Measurements from ENCODE around the gene DHRSX. TPM values are rescaled to one million over a fixed set of nuclear protein-coding genes. Genes with fewer than 3 reads are reported as not detected.

The DHRSX gene
- polyA plus RNA-seq, 3 donors, result 12.9 to 33.2 (median 28.3) TPM

GRCh38 chrX:2418000-2418399 is 82.8 kb downstream of the DHRSX start:
- H3K27me3 ChIP-seq (ENCODE audit: control insufficient read depth in 2 of 2, insufficient read depth in 2 of 2, low read length in 2 of 2), result no peaks in the 10 kb centered on the region
- H3K36me3 ChIP-seq (replicated peaks in 1 of 2; ENCODE audit: control insufficient read depth in 1 of 2, insufficient read depth in 2 of 2, low read length in 2 of 2), result peaks cover 0 to 19% of the 10 kb centered on the region in 2 donors
- 93% methylated on average over 2 of the region's 2 CpGs for WGBS (ENCODE audit: insufficient coverage)
- peaks cover 0 to 3% (median 0%) of the 10 kb centered on the region in 7 donors for H3K9me3 Mint-ChIP-seq
- TF ChIP-seq, protein P1, sequence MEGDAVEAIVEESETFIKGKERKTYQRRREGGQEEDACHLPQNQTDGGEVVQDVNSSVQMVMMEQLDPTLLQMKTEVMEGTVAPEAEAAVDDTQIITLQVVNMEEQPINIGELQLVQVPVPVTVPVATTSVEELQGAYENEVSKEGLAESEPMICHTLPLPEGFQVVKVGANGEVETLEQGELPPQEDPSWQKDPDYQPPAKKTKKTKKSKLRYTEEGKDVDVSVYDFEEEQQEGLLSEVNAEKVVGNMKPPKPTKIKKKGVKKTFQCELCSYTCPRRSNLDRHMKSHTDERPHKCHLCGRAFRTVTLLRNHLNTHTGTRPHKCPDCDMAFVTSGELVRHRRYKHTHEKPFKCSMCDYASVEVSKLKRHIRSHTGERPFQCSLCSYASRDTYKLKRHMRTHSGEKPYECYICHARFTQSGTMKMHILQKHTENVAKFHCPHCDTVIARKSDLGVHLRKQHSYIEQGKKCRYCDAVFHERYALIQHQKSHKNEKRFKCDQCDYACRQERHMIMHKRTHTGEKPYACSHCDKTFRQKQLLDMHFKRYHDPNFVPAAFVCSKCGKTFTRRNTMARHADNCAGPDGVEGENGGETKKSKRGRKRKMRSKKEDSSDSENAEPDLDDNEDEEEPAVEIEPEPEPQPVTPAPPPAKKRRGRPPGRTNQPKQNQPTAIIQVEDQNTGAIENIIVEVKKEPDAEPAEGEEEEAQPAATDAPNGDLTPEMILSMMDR (IDR thresholded peaks at IDR 0.05), result no peak
- no peak overlapping the region for H3K4me3 ChIP-seq (replicated peaks in 1 of 3; ENCODE audit: low read depth in 2 of 3, low read length in 3 of 3)
- intact Hi-C loops (cut with micrococcal nuclease), result no loop called here
- H3K4me1 ChIP-seq (ENCODE audit: control insufficient read depth in 1 of 2, insufficient read depth in 2 of 2, low read length in 2 of 2), result no peaks in the 10 kb centered on the region
- H3K4me1 Mint-ChIP-seq, result no peaks in the 10 kb centered on the region
- H3K9ac ChIP-seq (ENCODE audit: insufficient read depth, low read length, poor library complexity, severe bottlenecking), result no peak overlapping the region
- H3K4me2 ChIP-seq (replicated peaks; ENCODE audit: extremely low read depth, low read length, poor library complexity, severe bottlenecking), result no peak overlapping the region
- H3K27ac Mint-ChIP-seq, result no peak overlapping the region
- peaks cover 18 to 20% of the 10 kb centered on the region in 2 donors for H3K36me3 Mint-ChIP-seq
- H4K20me1 ChIP-seq (ENCODE audit: insufficient read depth, low read length), result no peaks in the 10 kb centered on the region
- H2AFZ ChIP-seq (ENCODE audit: insufficient read depth, low read depth, low read length, poor library complexity, severe bottlenecking), result no peak overlapping the region
- DNase-seq, result no peak
- peaks cover 0 to 3% of the 10 kb centered on the region in 2 donors for H3K9me3 ChIP-seq (replicated peaks in 1 of 2; ENCODE audit: control insufficient read depth in 1 of 2, insufficient read depth in 1 of 2, low read length in 2 of 2)
- no peak overlapping the region for H3K27ac ChIP-seq (ENCODE audit: low read depth in 1 of 2, low read length in 2 of 2)
- H3K79me2 ChIP-seq (ENCODE audit: insufficient read depth, low read length), result no peaks in the 10 kb centered on the region
- no peaks in the 10 kb centered on the region for H3K27me3 Mint-ChIP-seq (ENCODE audit: low read depth in 3 of 3)
- H3K4me3 Mint-ChIP-seq, result no peak overlapping the region

GRCh38 chrX:2416851-2417604 is 83.7 kb downstream of the DHRSX start:
- Histone ChIP-seq H3K27ac (ENCODE audit: low read depth in 1 of 2, low read length in 2 of 2) (no peak overlapping the region), H3K9ac (ENCODE audit: insufficient read depth, low read length, poor library complexity, severe bottlenecking) (no peak overlapping the region), H3K4me3 (replicated peaks in 1 of 3; ENCODE audit: low read depth in 2 of 3, low read length in 3 of 3) (no peak overlapping the region), H3K9me3 (replicated peaks in 1 of 2; ENCODE audit: control insufficient read depth in 1 of 2, insufficient read depth in 1 of 2, low read length in 2 of 2) (peaks cover 0 to 3% of the 10 kb centered on the region in 2 donors), H3K27me3 (ENCODE audit: control insufficient read depth in 2 of 2, insufficient read depth in 2 of 2, low read length in 2 of 2) (no peaks in the 10 kb centered on the region), H2AFZ (ENCODE audit: insufficient read depth, low read depth, low read length, poor library complexity, severe bottlenecking) (no peak overlapping the region), H4K20me1 (ENCODE audit: insufficient read depth, low read length) (no peaks in the 10 kb centered on the region), H3K36me3 (replicated peaks in 1 of 2; ENCODE audit: control insufficient read depth in 1 of 2, insufficient read depth in 2 of 2, low read length in 2 of 2) (peaks cover 0 to 13% of the 10 kb centered on the region in 2 donors), H3K4me1 (ENCODE audit: control insufficient read depth in 1 of 2, insufficient read depth in 2 of 2, low read length in 2 of 2) (no peaks in the 10 kb centered on the region), H3K4me2 (replicated peaks; ENCODE audit: extremely low read depth, low read length, poor library complexity, severe bottlenecking) (no peak overlapping the region), H3K79me2 (ENCODE audit: insufficient read depth, low read length) (no peaks in the 10 kb centered on the region)
- H3K27ac Mint-ChIP-seq, result no peak overlapping the region
- peaks cover 0 to 3% (median 0%) of the 10 kb centered on the region in 7 donors for H3K9me3 Mint-ChIP-seq
- TF ChIP-seq, protein P1 (IDR thresholded peaks at IDR 0.05), result no peak
- H3K4me3 Mint-ChIP-seq, result no peak overlapping the region
- 100% methylated on average over 1 of the region's 1 CpG for WGBS (ENCODE audit: insufficient coverage)
- H3K4me1 Mint-ChIP-seq, result no peaks in the 10 kb centered on the region
- intact Hi-C loops (cut with micrococcal nuclease), result no loop called here
- no peak for DNase-seq
- peaks cover 17% of the 10 kb centered on the region in 2 donors for H3K36me3 Mint-ChIP-seq
- H3K27me3 Mint-ChIP-seq (ENCODE audit: low read depth in 3 of 3), result no peaks in the 10 kb centered on the region

Data from CD14-positive monocyte (primary cell).